Fibroblast of pulmonary artery (primary cell): ENCODE data around the gene P2RY14.
"Not testable (repeated sequence)": the region's sequence is repeated elsewhere in the genome, so short reads cannot be mapped to it uniquely, and the experiment has no call there.

Source experiments
- DNase-seq: peaks from one replicate; pipeline ENCODE4 v3.0.0-alpha.2; 2010; ENCODE audit warnings: low read depth
- H3K4me3 ChIP-seq: replicated peaks from 2 replicates; pipeline ENCODE4 v1.5.1; 2011; ENCODE audit warnings: low read depth, mild to moderate bottlenecking, control low read depth, low read length, moderate library complexity
- CTCF ChIP-seq: IDR thresholded peaks from 2 replicates; pipeline ENCODE4 v1.5.1; 2011; ENCODE audit warnings: mild to moderate bottlenecking, control low read depth, low read length, inconsistent platforms; ENCODE audit errors: missing control alignments

Gene P2RY14

GRCh38 chr3:151265866-151266265 is 12.5 kb downstream of the P2RY14 start:
- no peak overlapping the region for H3K4me3 ChIP-seq
- TF ChIP-seq CTCF = no peak
- no peak for DNase-seq

GRCh38 chr3:151265166-151265565 is 13.2 kb downstream of the P2RY14 start:
- no peak for TF ChIP-seq CTCF
- no peak for DNase-seq
- H3K4me3 ChIP-seq = no peak overlapping the region

GRCh38 chr3:151264605-151265004 is 13.7 kb downstream of the P2RY14 start:
- no peak for TF ChIP-seq CTCF
- no peak overlapping the region for H3K4me3 ChIP-seq
- DNase-seq = no peak

- no peak for TF ChIP-seq CTCF
- no peak overlapping the region for H3K4me3 ChIP-seq
- no peak for DNase-seq
These were observed 15.3 kb downstream of the P2RY14 start for GRCh38 chr3:151262871-151263525.

- H3K4me3 ChIP-seq = no peak overlapping the region
- no peak for TF ChIP-seq CTCF
- no peak for DNase-seq
These were observed 18.7 kb downstream of the P2RY14 start for GRCh38 chr3:151259664-151260063.

GRCh38 chr3:151256749-151257148 is 21.6 kb downstream of the P2RY14 start:
- TF ChIP-seq CTCF = no peak
- no peak overlapping the region for H3K4me3 ChIP-seq
- DNase-seq = no peak

- no peak for TF ChIP-seq CTCF
- H3K4me3 ChIP-seq = no peak overlapping the region
- DNase-seq = no peak
These were observed 29.5 kb downstream of the P2RY14 start for GRCh38 chr3:151248772-151249337.

- not testable (repeated sequence) for DNase-seq, H3K4me3 ChIP-seq
These were observed 36.3 kb downstream of the P2RY14 start for GRCh38 chr3:151242006-151242405.
